Neural cell (in vitro differentiated cells): ENCODE data around the gene GBP3.

Experiments used
- EP300 ChIP-seq: fragments of 450-650 bp; conservative IDR thresholded peaks from 2 replicates; pipeline ENCODE4 v1.6.1; 2014; ENCODE audit warnings: antibody characterized with exemption, mild to moderate bottlenecking, moderate library complexity; ENCODE audit not compliant: poor library complexity, severe bottlenecking
- EZH2 ChIP-seq: fragments of 200-600, 300-800 bp; shearing (Covaris generic), sonication (generic); IDR thresholded peaks from 2 replicates; pipeline ENCODE4 v1.6.1; 2014; ENCODE audit warnings: antibody characterized with exemption, low read length, borderline replicate concordance, mild to moderate bottlenecking; ENCODE audit not compliant: insufficient read depth, poor library complexity, severe bottlenecking
- MXI1 ChIP-seq: fragments of 450-650 bp; conservative IDR thresholded peaks from 2 replicates; pipeline ENCODE4 v1.6.1; 2014; ENCODE audit warnings: antibody characterized with exemption, mild to moderate bottlenecking; ENCODE audit not compliant: poor library complexity, severe bottlenecking
- POLR2AphosphoS5 ChIP-seq: IDR thresholded peaks from 2 replicates; pipeline ENCODE4 v1.6.1; 2012
- RAD21 ChIP-seq: fragments of 450-650 bp; conservative IDR thresholded peaks from 2 replicates; pipeline ENCODE4 v1.6.1; 2014; ENCODE audit warnings: antibody characterized with exemption, mild to moderate bottlenecking, moderate library complexity
- TAF1 ChIP-seq: IDR thresholded peaks from 2 replicates; pipeline ENCODE4 v1.6.1; 2012; ENCODE audit warnings: low read depth
- TF ChIP-seq, protein P1 (sequence below): fragments of 450-650 bp; IDR thresholded peaks from 2 replicates; pipeline ENCODE4 v1.5.1; 2014; ENCODE audit warnings: antibody characterized with exemption, mild to moderate bottlenecking, moderate library complexity; ENCODE audit not compliant: poor library complexity, severe bottlenecking
- TF ChIP-seq, protein P2 (sequence below): IDR thresholded peaks from 2 replicates; pipeline ENCODE4 v1.6.1; 2012; ENCODE audit warnings: borderline replicate concordance

- no peak for TF ChIP-seq POLR2AphosphoS5
- TF ChIP-seq, protein P1, sequence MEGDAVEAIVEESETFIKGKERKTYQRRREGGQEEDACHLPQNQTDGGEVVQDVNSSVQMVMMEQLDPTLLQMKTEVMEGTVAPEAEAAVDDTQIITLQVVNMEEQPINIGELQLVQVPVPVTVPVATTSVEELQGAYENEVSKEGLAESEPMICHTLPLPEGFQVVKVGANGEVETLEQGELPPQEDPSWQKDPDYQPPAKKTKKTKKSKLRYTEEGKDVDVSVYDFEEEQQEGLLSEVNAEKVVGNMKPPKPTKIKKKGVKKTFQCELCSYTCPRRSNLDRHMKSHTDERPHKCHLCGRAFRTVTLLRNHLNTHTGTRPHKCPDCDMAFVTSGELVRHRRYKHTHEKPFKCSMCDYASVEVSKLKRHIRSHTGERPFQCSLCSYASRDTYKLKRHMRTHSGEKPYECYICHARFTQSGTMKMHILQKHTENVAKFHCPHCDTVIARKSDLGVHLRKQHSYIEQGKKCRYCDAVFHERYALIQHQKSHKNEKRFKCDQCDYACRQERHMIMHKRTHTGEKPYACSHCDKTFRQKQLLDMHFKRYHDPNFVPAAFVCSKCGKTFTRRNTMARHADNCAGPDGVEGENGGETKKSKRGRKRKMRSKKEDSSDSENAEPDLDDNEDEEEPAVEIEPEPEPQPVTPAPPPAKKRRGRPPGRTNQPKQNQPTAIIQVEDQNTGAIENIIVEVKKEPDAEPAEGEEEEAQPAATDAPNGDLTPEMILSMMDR = no peak
- no peak for TF ChIP-seq EP300
- TF ChIP-seq, protein P2, sequence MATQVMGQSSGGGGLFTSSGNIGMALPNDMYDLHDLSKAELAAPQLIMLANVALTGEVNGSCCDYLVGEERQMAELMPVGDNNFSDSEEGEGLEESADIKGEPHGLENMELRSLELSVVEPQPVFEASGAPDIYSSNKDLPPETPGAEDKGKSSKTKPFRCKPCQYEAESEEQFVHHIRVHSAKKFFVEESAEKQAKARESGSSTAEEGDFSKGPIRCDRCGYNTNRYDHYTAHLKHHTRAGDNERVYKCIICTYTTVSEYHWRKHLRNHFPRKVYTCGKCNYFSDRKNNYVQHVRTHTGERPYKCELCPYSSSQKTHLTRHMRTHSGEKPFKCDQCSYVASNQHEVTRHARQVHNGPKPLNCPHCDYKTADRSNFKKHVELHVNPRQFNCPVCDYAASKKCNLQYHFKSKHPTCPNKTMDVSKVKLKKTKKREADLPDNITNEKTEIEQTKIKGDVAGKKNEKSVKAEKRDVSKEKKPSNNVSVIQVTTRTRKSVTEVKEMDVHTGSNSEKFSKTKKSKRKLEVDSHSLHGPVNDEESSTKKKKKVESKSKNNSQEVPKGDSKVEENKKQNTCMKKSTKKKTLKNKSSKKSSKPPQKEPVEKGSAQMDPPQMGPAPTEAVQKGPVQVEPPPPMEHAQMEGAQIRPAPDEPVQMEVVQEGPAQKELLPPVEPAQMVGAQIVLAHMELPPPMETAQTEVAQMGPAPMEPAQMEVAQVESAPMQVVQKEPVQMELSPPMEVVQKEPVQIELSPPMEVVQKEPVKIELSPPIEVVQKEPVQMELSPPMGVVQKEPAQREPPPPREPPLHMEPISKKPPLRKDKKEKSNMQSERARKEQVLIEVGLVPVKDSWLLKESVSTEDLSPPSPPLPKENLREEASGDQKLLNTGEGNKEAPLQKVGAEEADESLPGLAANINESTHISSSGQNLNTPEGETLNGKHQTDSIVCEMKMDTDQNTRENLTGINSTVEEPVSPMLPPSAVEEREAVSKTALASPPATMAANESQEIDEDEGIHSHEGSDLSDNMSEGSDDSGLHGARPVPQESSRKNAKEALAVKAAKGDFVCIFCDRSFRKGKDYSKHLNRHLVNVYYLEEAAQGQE = no peak
- TF ChIP-seq RAD21 = no peak
- no peak for TF ChIP-seq EZH2
- no peak for TF ChIP-seq TAF1
- no peak for TF ChIP-seq MXI1
Observed at GRCh38 chr1:88984569-88984968, 38.1 kb downstream of the GBP3 start.
